GM21447 (cell line): ENCODE data around the gene MED17.
"Not testable (repeated sequence)": the region's sequence is repeated elsewhere in the genome, so short reads cannot be mapped to it uniquely, and the experiment has no call there.

Experiments used
- ATAC-seq: cut with Tn5 transposase; IDR thresholded peaks from one replicate; pipeline ENCODE4 v1.9.1; 2021; ENCODE audit not compliant: unreplicated experiment

Gene MED17

GRCh38 chr11:93757301-93757700, 26.8 kb upstream of the MED17 start:
- ATAC-seq: no peak

GRCh38 chr11:93757924-93758865, 25.9 kb upstream of the MED17 start:
- ATAC-seq: no peak

GRCh38 chr11:93759123-93759522, 25.0 kb upstream of the MED17 start:
- not testable (repeated sequence) for ATAC-seq

- ATAC-seq: no peak
Measured at GRCh38 chr11:93761910-93762309, 22.2 kb upstream of the MED17 start.

- no peak for ATAC-seq
Measured at GRCh38 chr11:93765551-93765950, 18.5 kb upstream of the MED17 start.

GRCh38 chr11:93766504-93766903, 17.6 kb upstream of the MED17 start:
- no peak for ATAC-seq

- ATAC-seq: no peak
Measured at GRCh38 chr11:93767018-93767417, 17.1 kb upstream of the MED17 start.

GRCh38 chr11:93770160-93770559, 13.9 kb upstream of the MED17 start:
- ATAC-seq: no peak

- no peak for ATAC-seq
Measured at GRCh38 chr11:93772123-93772522, 12.0 kb upstream of the MED17 start.

- no peak for ATAC-seq
Measured at GRCh38 chr11:93773045-93773477, 11.0 kb upstream of the MED17 start.

- no peak for ATAC-seq
Measured at GRCh38 chr11:93773601-93774200, 10.4 kb upstream of the MED17 start.

GRCh38 chr11:93774560-93774959, 9.5 kb upstream of the MED17 start:
- ATAC-seq: not testable (repeated sequence)

GRCh38 chr11:93775289-93775688, 8.8 kb upstream of the MED17 start:
- ATAC-seq: no peak

- ATAC-seq: no peak
Measured at GRCh38 chr11:93783362-93783761, 720 bp upstream of the MED17 start.

GRCh38 chr11:93783765-93784144, 327 bp upstream of the MED17 start:
- ATAC-seq: peak; percentile 49

GRCh38 chr11:93784935-93785360, 866 bp downstream of the MED17 start:
- peak; percentile 26 for ATAC-seq

GRCh38 chr11:93791493-93791892, 7.4 kb downstream of the MED17 start:
- no peak for ATAC-seq

- no peak for ATAC-seq
Measured at GRCh38 chr11:93796441-93797231, 12.6 kb downstream of the MED17 start.

GRCh38 chr11:93801366-93801765, 17.3 kb downstream of the MED17 start:
- ATAC-seq: no peak

- ATAC-seq: no peak
Measured at GRCh38 chr11:93804879-93805278, 20.8 kb downstream of the MED17 start.

- no peak for ATAC-seq
Measured at GRCh38 chr11:93807980-93808379, 23.9 kb downstream of the MED17 start.
